H54 (cell line): ENCODE results near the gene TTC23.
A peak's percentile ranks its signal among the peaks of the same experiment; 100 is the strongest.

ENCODE experiments used
- DNase-seq: peaks from one replicate; pipeline ENCODE4 v3.0.0; 2011; ENCODE audit warnings: low spot score, mixed read lengths; ENCODE audit not compliant: insufficient read length
- FAIRE-seq: peaks from 3 replicates; lab custom pipeline; 2011; peaks lifted over from hg19 to GRCh38; lab: Jason Lieb, UNC
- POLR2A ChIP-seq: IDR thresholded peaks from 2 replicates; pipeline ENCODE4 v1.6.1; 2011; ENCODE audit warnings: low read depth, mild to moderate bottlenecking, low read length

TTC23 gene

GRCh38 chr15:99249270-99249841 lies at the start of gene TTC23:
Gene TTC23, minus strand, starts transcription at chr15:99249581. Its CDS starts 20,869 bp downstream, at chr15:99228712.
- FAIRE-seq (peak; percentile 38), DNase-seq (peak; percentile 38)
- peak; percentile 41 for TF ChIP-seq POLR2A

GRCh38 chr15:99296386-99296785 lies 47.0 kb upstream of the TTC23 start:
- FAIRE-seq (no peak), DNase-seq (no peak)
- no peak for TF ChIP-seq POLR2A

GRCh38 chr15:99295840-99296239 lies 46.5 kb upstream of the TTC23 start:
- DNase-seq (no peak), FAIRE-seq (no peak)
- TF ChIP-seq POLR2A: no peak

DNA sequence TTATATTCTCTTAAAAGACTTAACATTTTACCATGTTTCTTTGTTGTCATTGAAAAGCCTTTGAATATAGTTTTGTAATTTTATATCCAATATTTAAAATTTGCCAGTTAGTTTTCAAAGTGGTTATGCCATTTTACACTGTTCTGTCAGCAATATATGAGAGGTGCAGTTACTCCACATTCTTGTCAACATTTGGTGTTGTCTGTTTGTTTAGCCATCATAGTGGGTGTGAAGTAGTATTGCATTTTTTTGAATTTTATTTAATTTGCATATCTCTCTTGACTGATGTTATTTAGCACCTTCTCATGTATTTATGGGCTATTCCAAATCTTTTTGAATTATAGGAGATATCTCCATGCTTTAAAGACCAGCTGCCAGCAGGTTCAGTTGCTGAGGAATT lies 42.3 kb upstream of the TTC23 start:
- DNase-seq (no peak), FAIRE-seq (no peak)
- no peak for TF ChIP-seq POLR2A

DNA sequence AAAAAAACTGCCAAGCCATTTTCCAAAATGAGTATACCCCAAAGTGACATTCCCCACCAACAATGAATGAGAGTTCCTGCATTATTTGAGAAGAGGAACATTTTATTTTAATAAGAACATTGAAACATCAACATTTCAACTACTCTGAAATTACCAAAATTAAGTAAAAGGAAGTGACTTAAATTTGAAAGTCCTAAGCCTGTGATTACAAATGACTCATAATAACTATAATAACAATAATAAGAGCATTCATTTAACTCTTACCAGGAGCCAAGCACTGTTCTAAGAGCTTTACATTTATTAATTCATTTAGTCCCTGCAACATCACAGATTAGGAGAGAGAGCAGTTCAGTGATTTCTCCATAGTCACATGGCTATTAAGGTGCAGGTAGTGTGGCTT lies 34.3 kb upstream of the TTC23 start:
- TF ChIP-seq POLR2A: no peak
- no peak for DNase-seq
- FAIRE-seq: no peak

GRCh38 chr15:99282586-99282985 lies 33.2 kb upstream of the TTC23 start:
- DNase-seq: no peak
- TF ChIP-seq POLR2A: no peak
- no peak for FAIRE-seq

DNA sequence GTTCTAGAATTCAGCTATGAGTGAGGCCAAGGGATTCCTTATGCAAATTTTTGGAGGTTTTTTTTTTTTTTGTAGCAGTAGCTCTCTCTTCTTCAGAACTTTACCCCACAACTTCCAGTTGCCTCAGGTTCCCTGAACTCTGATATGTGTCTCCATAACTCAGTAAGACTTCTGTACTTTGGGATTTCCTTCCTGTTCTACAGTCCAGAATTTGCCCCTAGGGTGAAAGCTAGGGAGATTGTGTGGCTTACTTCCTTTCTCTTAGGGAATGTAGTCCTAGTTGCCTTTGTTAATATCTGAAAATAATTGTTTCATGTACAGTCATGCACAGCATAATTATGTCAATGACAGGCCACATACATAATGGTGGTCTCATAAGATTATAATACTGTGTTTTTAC lies 32.7 kb upstream of the TTC23 start:
- no peak for TF ChIP-seq POLR2A
- DNase-seq (no peak), FAIRE-seq (no peak)

- DNase-seq (no peak), FAIRE-seq (no peak)
- no peak for TF ChIP-seq POLR2A
These were observed 30.4 kb upstream of the TTC23 start for GRCh38 chr15:99279827-99280226.

DNA sequence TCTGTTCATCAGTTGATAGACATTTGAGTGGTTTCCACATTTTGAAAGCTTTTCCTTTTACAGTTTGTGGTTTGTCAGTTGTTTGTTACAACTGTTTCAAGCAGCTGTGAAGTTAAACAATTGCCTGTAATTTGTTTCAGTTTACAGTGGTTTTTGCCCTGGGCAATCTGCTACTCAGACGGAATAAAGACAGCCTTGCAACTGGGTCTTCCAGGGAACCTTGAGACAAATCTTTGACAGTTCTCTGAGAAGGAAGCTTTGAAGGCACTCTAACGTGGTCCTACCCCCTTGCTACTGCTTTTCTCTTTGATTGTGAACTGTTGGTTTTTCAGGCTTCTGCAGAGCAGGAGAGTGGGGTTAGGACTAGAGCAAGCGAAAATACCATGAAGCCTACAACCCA lies 29.9 kb upstream of the TTC23 start:
- no peak for FAIRE-seq
- no peak for TF ChIP-seq POLR2A
- no peak for DNase-seq

DNA sequence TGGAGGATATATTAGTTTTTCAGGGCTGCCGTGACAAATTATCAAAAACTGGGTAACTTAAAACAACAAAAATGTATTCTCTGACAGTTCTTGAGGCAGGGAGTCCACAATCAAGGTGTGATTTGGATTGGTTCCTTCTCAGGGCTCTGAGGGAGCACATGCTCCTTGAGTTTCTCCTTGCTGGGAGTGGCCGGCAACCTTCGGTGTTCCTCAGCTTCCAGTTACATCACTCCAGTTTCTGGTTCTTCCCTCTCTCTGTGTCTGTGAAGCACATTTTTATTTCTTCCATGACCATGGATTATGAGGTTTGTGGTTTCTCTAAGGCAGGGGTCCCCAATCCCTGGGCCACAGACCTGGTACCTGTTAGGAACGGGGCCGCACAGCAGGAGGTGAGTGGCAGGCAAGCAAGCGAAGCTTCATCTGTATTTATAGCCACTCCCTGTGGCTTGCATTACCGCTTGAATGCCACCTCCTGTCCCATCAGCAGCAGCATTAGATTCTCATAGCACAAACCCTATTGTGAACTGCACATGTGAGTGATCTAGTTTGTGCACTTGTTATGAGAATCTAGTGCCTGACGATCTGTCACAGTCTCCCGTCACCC lies 26.2 kb upstream of the TTC23 start:
- no peak for FAIRE-seq
- TF ChIP-seq POLR2A: no peak

GRCh38 chr15:99275061-99275460 lies 25.7 kb upstream of the TTC23 start:
- no peak for TF ChIP-seq POLR2A
- DNase-seq (no peak), FAIRE-seq (no peak)

More for the DNA sequence above, 26.2 kb upstream of the TTC23 start:
- no peak for DNase-seq

DNA sequence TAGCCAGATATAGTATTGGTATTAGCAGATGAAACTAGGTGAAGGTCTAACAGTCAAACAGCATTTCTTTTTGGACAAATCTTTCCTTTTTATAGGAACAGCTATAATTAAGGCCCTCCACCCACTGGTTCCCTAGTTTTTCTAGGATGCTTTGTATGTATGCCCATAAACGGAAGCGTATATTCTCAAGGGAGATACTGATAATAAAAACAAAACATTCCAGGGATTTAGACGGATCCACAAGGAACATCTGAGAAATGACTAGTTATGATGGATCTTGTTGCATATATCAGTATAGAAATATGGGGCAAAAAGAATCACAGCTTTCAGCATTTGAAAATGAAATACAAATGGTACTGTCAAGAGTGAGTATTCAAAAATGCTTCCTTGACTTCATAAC lies 24.4 kb upstream of the TTC23 start:
- FAIRE-seq: no peak

DNA sequence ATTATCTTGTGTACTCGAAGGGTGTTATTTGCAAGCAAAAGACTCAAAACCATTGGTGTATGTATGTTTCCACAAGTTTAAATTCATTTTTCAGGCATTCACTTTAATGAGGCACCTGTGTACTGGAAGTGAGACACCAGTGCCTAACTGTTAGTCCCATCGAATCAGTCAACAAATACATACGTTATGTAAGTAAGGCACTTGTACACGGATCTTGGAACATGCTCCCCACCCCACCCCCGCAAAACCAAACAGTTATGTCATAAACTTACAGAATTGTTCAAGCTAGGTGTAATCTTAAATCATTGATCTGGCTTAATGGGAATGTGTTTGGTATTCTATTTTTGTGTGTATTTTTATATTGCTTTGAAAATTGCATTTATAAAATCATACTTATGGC lies 19.1 kb upstream of the TTC23 start:
- TF ChIP-seq POLR2A: no peak
- DNase-seq (no peak), FAIRE-seq (no peak)

More for the DNA sequence above, 24.4 kb upstream of the TTC23 start:
- TF ChIP-seq POLR2A: no peak
- no peak for DNase-seq

GRCh38 chr15:99267957-99268356 lies 18.6 kb upstream of the TTC23 start:
- no peak for FAIRE-seq
- TF ChIP-seq POLR2A: no peak
- DNase-seq: no peak

- no peak for DNase-seq
- FAIRE-seq: no peak
- no peak for TF ChIP-seq POLR2A
These were observed 16.2 kb upstream of the TTC23 start for GRCh38 chr15:99265541-99266070.

DNA sequence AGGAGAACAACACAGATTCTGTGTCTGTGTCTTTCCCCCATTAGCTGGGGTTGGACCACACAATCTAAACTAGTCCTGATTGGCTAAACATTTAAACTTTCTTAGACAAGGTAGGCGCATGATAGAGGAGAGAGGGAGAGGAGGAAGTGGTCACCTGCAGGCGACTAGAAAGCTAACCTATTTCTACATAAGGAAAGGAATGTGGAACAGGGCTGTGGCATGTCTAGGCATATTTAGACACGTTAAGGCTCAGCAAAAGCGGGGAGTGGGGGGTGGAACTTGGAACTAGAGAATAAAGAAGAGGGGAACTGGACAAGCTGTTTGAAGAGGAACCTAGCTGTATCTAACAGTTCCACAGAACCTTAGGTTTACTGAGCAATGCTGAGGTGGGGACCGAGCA lies 14.7 kb upstream of the TTC23 start:
- FAIRE-seq: no peak
- DNase-seq: no peak
- TF ChIP-seq POLR2A: no peak
